H1 (cell line): ENCODE results near the gene RRP1. TPM values are rescaled to one million over a fixed set of nuclear protein-coding genes. Genes with fewer than 3 reads are reported as not detected.
A peak's percentile ranks its signal among the peaks of the same experiment; 100 is the strongest.

Experiments used
- CTCF ChIA-PET: fragments of 300-600 bp; sonication (Branson Sonifier 250); formaldehyde crosslinking; loops from one replicate; lab custom pipeline; 2021; ENCODE audit not compliant: partially characterized antibody; lab: Charles Lee
- POLR2A ChIA-PET: fragments of 300-600 bp; sonication (Branson Sonifier 250); formaldehyde crosslinking; loops from one replicate; lab custom pipeline; 2021; ENCODE audit warnings: inconsistent platforms; ENCODE audit not compliant: partially characterized antibody; lab: Charles Lee
- DNase-seq, 2 experiments: peaks; one replicate each; pipeline versions ENCODE4 v3.0.0 to v3.0.0-alpha.2; 2010 to 2022; ENCODE audit warnings: low spot score in 2 of 2, low read depth in 1 of 2, mixed read lengths in 1 of 2
- FAIRE-seq: peaks from 2 replicates; lab custom pipeline; 2011; peaks lifted over from hg19 to GRCh38; lab: Jason Lieb, UNC
- H2AFZ ChIP-seq: 2 replicates; pipeline ENCODE4 v1.8.1; 2012; ENCODE audit warnings: low read length, inconsistent platforms
- H2AK5ac ChIP-seq: 2 replicates; pipeline ENCODE4 v1.6.1; 2013; ENCODE audit warnings: low read depth, low read length
- H2BK120ac ChIP-seq: replicated peaks from 2 replicates; pipeline ENCODE3; 2013; ENCODE audit warnings: low read depth, low read length, inconsistent platforms
- H2BK12ac ChIP-seq: 2 replicates; pipeline ENCODE4 v1.6.1; 2013; ENCODE audit warnings: low read depth, low read length
- H2BK15ac ChIP-seq: 2 replicates; pipeline ENCODE4 v1.6.1; 2013; ENCODE audit warnings: low read length
- H2BK20ac ChIP-seq: 2 replicates; pipeline ENCODE4 v1.6.1; 2013; ENCODE audit warnings: low read length
- H2BK5ac ChIP-seq: 2 replicates; pipeline ENCODE4 v1.6.1; 2013; ENCODE audit warnings: low read depth, low read length
- H3K14ac ChIP-seq: 2 replicates; pipeline ENCODE4 v1.6.1; 2013; ENCODE audit warnings: inconsistent platforms; ENCODE audit not compliant: insufficient read length
- H3K18ac ChIP-seq: 2 replicates; pipeline ENCODE4 v1.6.1; 2013; ENCODE audit warnings: low read length; ENCODE audit errors: extremely low read depth
- H3K23ac ChIP-seq: 2 replicates; pipeline ENCODE4 v1.6.1; 2013; ENCODE audit warnings: inconsistent platforms; ENCODE audit not compliant: insufficient read length
- H3K23me2 ChIP-seq: 2 replicates; pipeline ENCODE4 v1.6.1; 2013; ENCODE audit warnings: low read depth, low read length
- H3K27ac ChIP-seq: 2 replicates; pipeline ENCODE4 v1.6.1; 2011; ENCODE audit warnings: low read depth, low read length, inconsistent platforms
- H3K27me3 ChIP-seq, 4 experiments: replicated peaks in 1 of 4; 1 replicate in 1 of 4; 2 replicates in 3 of 4; pipeline versions ENCODE4 v1.6.1 to v1.8.1; 2011 to 2013; ENCODE audit warnings: low read length in 3 of 4, mild to moderate bottlenecking in 3 of 4, inconsistent platforms in 2 of 4, mixed read lengths in 2 of 4, moderate library complexity in 1 of 4; ENCODE audit not compliant: control insufficient read depth in 3 of 4, insufficient read depth in 3 of 4; ENCODE audit errors: extremely low read depth in 1 of 4
- H3K36me3 ChIP-seq, 4 experiments: 2 replicates each; pipeline versions ENCODE4 v1.6.1 to v1.8.1; 2011 to 2013; ENCODE audit warnings: mild to moderate bottlenecking in 4 of 4, low read length in 3 of 4, moderate library complexity in 2 of 4, control low read depth in 1 of 4, inconsistent platforms in 1 of 4; ENCODE audit not compliant: insufficient read depth in 4 of 4, control insufficient read depth in 2 of 4
- H3K4ac ChIP-seq: replicated peaks from 2 replicates; pipeline ENCODE3; 2013; ENCODE audit warnings: low read length, low read depth, mixed read lengths, inconsistent platforms; ENCODE audit not compliant: insufficient read length
- H3K4me1 ChIP-seq, 4 experiments: replicated peaks in 1 of 4; 1 replicate in 1 of 4; 2 replicates in 3 of 4; pipeline versions ENCODE4 v1.6.1 to v1.8.1; 2011 to 2013; ENCODE audit warnings: low read length in 3 of 4, inconsistent platforms in 2 of 4, mixed read lengths in 1 of 4; ENCODE audit not compliant: insufficient read depth in 4 of 4, control insufficient read depth in 3 of 4
- H3K4me2 ChIP-seq, 2 experiments: 2 replicates each; pipeline versions ENCODE4 v1.6.1 to v1.8.1; 2011 to 2013; ENCODE audit warnings: low read depth in 2 of 2, low read length in 2 of 2, control low read depth in 1 of 2, inconsistent platforms in 1 of 2, mild to moderate bottlenecking in 1 of 2; ENCODE audit not compliant: insufficient read depth in 1 of 2
- H3K4me3 ChIP-seq, 4 experiments: fragments of 200-600, 300-600 bp in 1 of 4; sonication (generic), shearing (Covaris generic), sonication (Bioruptor Twin) in 1 of 4; 2 replicates each; pipeline versions ENCODE4 v1.5.1 to v1.8.1; 2011 to 2016; ENCODE audit warnings: low read length in 4 of 4, low read depth in 3 of 4, control low read depth in 2 of 4, inconsistent platforms in 2 of 4, mild to moderate bottlenecking in 2 of 4, mixed read lengths in 1 of 4, moderate library complexity in 1 of 4; ENCODE audit not compliant: insufficient read depth in 2 of 4; ENCODE audit errors: extremely low read depth in 1 of 4
- H3K56ac ChIP-seq: replicated peaks from 2 replicates; pipeline ENCODE3; 2013; ENCODE audit warnings: low read depth, mild to moderate bottlenecking, mixed read lengths, low read length, inconsistent platforms; ENCODE audit not compliant: insufficient read length
- H3K79me1 ChIP-seq: 2 replicates; pipeline ENCODE4 v1.6.1; 2013; ENCODE audit warnings: low read depth, low read length, control low read depth
- H3K79me2 ChIP-seq, 2 experiments: 2 replicates each; pipeline versions ENCODE4 v1.6.1 to v1.8.1; 2012 to 2013; ENCODE audit warnings: low read length in 2 of 2, mild to moderate bottlenecking in 2 of 2, inconsistent platforms in 1 of 2; ENCODE audit not compliant: insufficient read depth in 2 of 2, control insufficient read depth in 1 of 2
- H3K9ac ChIP-seq, 4 experiments: replicated peaks in 1 of 4; 1 replicate in 1 of 4; 2 replicates in 3 of 4; pipeline versions ENCODE4 v1.6.1 to v1.8.1; 2011 to 2013; ENCODE audit warnings: low read depth in 3 of 4, low read length in 3 of 4, control low read depth in 2 of 4, mild to moderate bottlenecking in 2 of 4, moderate library complexity in 2 of 4, inconsistent platforms in 1 of 4; ENCODE audit errors: extremely low read depth in 1 of 4
- H3K9me3 ChIP-seq, 2 experiments: 2 replicates each; pipeline versions ENCODE4 v1.6.1 to v1.8.1; 2012 to 2013; ENCODE audit warnings: mild to moderate bottlenecking in 2 of 2, moderate library complexity in 2 of 2, control low read depth in 1 of 2, inconsistent platforms in 1 of 2, low read depth in 1 of 2, low read length in 1 of 2, mixed read lengths in 1 of 2; ENCODE audit not compliant: insufficient read depth in 2 of 2
- H4K20me1 ChIP-seq, 2 experiments: replicated peaks in 1 of 2; 2 replicates each; pipeline versions ENCODE3 to v1.8.1; 2011 to 2013; ENCODE audit warnings: inconsistent platforms in 2 of 2, low read length in 2 of 2, mild to moderate bottlenecking in 1 of 2; ENCODE audit not compliant: insufficient read depth in 2 of 2, control insufficient read depth in 1 of 2
- H4K5ac ChIP-seq: 2 replicates; pipeline ENCODE4 v1.6.1; 2013; ENCODE audit warnings: low read length, low read depth, mixed read lengths, inconsistent platforms; ENCODE audit not compliant: insufficient read length
- H4K8ac ChIP-seq: 2 replicates; pipeline ENCODE4 v1.8.0; 2013; ENCODE audit warnings: mild to moderate bottlenecking, moderate library complexity, low read length, inconsistent platforms; ENCODE audit not compliant: insufficient read depth; ENCODE audit errors: extremely low read depth
- H4K91ac ChIP-seq: replicated peaks from 2 replicates; pipeline ENCODE3; 2013; ENCODE audit warnings: low read length, mixed read lengths, inconsistent platforms; ENCODE audit not compliant: insufficient read length
- ATF2 ChIP-seq: IDR thresholded peaks from 2 replicates; pipeline ENCODE4 v1.6.1; 2012; ENCODE audit warnings: low read length, inconsistent platforms
- KDM4A ChIP-seq: IDR thresholded peaks from one replicate; pipeline ENCODE4 v1.7.1; 2012; ENCODE audit warnings: low read depth, mild to moderate bottlenecking, moderate library complexity, low read length, inconsistent platforms; ENCODE audit not compliant: severe bottlenecking
- RXRA ChIP-seq: IDR thresholded peaks from 2 replicates; pipeline ENCODE4 v1.6.1; 2011; ENCODE audit warnings: low read depth, mild to moderate bottlenecking, low read length, moderate library complexity; ENCODE audit not compliant: insufficient read depth
- SP1 ChIP-seq: IDR thresholded peaks from 2 replicates; pipeline ENCODE4 v1.6.1; 2011; ENCODE audit warnings: low read depth, low read length
- WGBS, 2 experiments: shearing (Covaris generic) in 1 of 2; methylation state at CpG; one replicate each; pipeline versions ENCODE4 v1.1.6 to v1.1.7; 2013 to 2015; ENCODE audit warnings: low lambda C conversion rate in 2 of 2, mixed read lengths in 2 of 2, inconsistent platforms in 1 of 2, low coverage in 1 of 2, missing lambda C conversion rate in 1 of 2; ENCODE audit not compliant: insufficient replicate concordance in 2 of 2, insufficient coverage in 1 of 2, insufficient read length in 1 of 2; ENCODE audit errors: extremely low coverage in 1 of 2, missing lambda C conversion rate in 1 of 2; 5-methylcytosine and 5-hydroxymethylcytosine counted together
- polyA plus RNA-seq, 7 experiments: library from polyadenylated mRNA; depleted of rRNA in 3 of 7; stranded (reverse) in 5 of 7; unstranded in 2 of 7; fragments of >200 nt in 5 of 7; fragments of 200-250 nt in 2 of 7; gene quantifications; 1 replicate in 5 of 7; 2 replicates in 1 of 7; 4 replicates in 1 of 7; pipeline versions ENCODE4 v1.2.1 to v1.2.3, GENCODE V29; 2011 to 2013; ENCODE audit warnings: missing spikeins in 2 of 7, mixed read lengths in 2 of 7
- total RNA-seq: library from RNA; stranded (reverse); fragmentation: NEBNext Ultra II Directional; extraction: Animal tissue kit (Norgen Biotek cat#: 25700); gene quantifications from 2 replicates; pipeline ENCODE4 v1.2.1, GENCODE V29; 2021

Gene RRP1
- total and polyA plus RNA-seq, 2 of the 8 experiments (the other 6 are each of a cell fraction or from before 2014, with no cell fraction given): 11.6 to 55.2 TPM

DNA sequence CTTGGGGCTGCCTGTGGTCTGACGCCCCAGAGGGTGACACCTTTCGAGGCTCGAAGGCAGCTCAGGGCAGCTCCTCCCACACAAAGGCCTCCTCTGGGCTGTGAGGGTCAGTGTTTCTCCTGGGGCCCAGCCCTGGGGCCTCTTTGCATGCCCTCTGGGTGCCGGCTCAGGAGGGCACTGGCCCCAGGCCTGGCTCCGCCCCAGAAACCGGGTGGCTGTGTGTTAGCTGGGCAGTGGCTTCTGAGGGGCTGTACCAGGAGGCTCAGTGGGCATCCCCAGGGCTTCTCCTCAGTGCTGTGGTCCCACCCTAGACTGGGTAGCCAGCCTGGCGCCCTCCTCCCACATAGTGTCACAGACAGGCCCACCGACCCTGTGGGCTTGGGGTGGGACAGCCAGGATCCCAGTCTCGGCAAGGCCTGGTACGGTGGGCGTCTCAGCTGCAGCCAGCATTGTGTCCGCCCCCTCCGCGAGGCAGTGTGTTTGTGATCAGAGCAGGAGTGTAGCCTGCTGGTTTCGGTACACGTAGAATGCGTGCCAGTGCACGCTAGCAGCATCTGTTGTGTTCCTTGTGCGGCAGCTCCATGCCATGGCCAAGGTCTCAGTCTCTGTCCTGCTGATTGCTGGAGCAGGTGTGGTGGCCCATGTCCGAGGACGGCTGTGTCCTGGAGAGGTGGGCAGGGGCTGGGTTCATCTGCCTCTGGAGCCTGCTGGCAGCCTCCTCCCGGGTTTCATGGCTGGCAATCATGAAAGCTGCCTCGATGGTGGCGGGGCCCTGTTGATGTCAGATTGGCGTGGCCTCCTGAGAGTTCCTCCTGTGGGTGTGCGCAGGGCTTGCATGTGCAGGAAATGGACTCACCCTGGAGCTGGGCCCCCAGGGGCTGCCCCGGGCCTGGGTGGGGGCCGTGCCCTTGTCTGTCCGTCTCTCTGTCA, 28.0 kb downstream of the RRP1 start:
- no peak for DNase-seq
- WGBS, 2 experiments: 84% methylated on average over 28 of the region's 29 CpGs; no CpG with 5 or more reads in 1 of the 2 experiments
- H4K20me1 ChIP-seq: peaks cover 1 to 2% of the 10 kb centered on the region in 2 experiments
- H3K23me2 ChIP-seq: peaks cover 2% of the 10 kb centered on the region; the same call in 1 of the 2 replicates
- no peak overlapping the region for H2BK12ac ChIP-seq
- H4K91ac ChIP-seq: peak overlapping the region; percentile 40
- 0 out of 2 replicates have a peak overlapping the region, but pooled peaks have one; percentile 24 for H2AK5ac ChIP-seq
- no peak for FAIRE-seq
- no peak overlapping the region for H3K4me2 ChIP-seq
- H3K27me3 ChIP-seq: no peaks in the 10 kb centered on the region
- peaks cover 0 to 15% of the 10 kb centered on the region in 2 experiments; a peak in 1 of 4 replicates for H3K9me3 ChIP-seq
- H4K5ac ChIP-seq: no peak overlapping the region
- ChIA-PET CTCF (interaction anchor here (0.6 to 4.1 kb wide), 17 partner anchors 9 to 666 kb away, joined by 3 to 42 read pairs (median 4); partner anchors contain the start of gene RRP1), POLR2A (interaction anchor here (0.7 kb wide), 1 partner anchor 158 kb away, joined by 3 read pairs; no protein-coding TSS in a partner anchor)
- H3K18ac ChIP-seq: no peak overlapping the region
- 0 out of 2 replicates have a peak overlapping the region, but pooled peaks have one; percentile 48 for H3K27ac ChIP-seq
- no peaks in the 10 kb centered on the region for H3K36me3 ChIP-seq
- H2BK5ac ChIP-seq: no peak overlapping the region
- H3K14ac ChIP-seq: no peak overlapping the region
- H2BK20ac ChIP-seq: no peak overlapping the region
- H3K4me3 ChIP-seq: no peak overlapping the region
- H4K8ac ChIP-seq: no peak overlapping the region
- no peak overlapping the region for H3K9ac ChIP-seq
- H3K56ac ChIP-seq: no peak overlapping the region
- H3K4ac ChIP-seq: peak overlapping the region; percentile 38
- no peaks in the 10 kb centered on the region for H3K79me2 ChIP-seq
- TF ChIP-seq RXRA (no peak), KDM4A (no peak), ATF2 (no peak), SP1 (no peak)
- peaks cover 0 to 9% (median 8%) of the 10 kb centered on the region in 4 experiments; a peak in 6 of 7 replicates for H3K4me1 ChIP-seq
- H3K79me1 ChIP-seq: no peaks in the 10 kb centered on the region
- H2AFZ ChIP-seq: no peak overlapping the region
- no peak overlapping the region for H3K23ac ChIP-seq
- H2BK120ac ChIP-seq: no peak overlapping the region
- H2BK15ac ChIP-seq: peak overlapping the region; percentile 92
